Activated naive CD4-positive, alpha-beta T cell treated with anti-CD3 and anti-CD28 coated beads, Interleukin-2, amount 50 U/mL, for 24 hours (primary cell): ENCODE results near the gene IRAK1BP1.
A peak's percentile ranks its signal among the peaks of the same experiment; 100 is the strongest.
"Not testable (repeated sequence)": the region's sequence is repeated elsewhere in the genome, so short reads cannot be mapped to it uniquely, and the experiment has no call there.

Source experiments
- H3K27ac Mint-ChIP-seq: one replicate; pipeline ENCODE4 v1.8.0; 2021; ENCODE audit warnings: mild to moderate bottlenecking, mixed read lengths
- H3K27me3 Mint-ChIP-seq: one replicate; pipeline ENCODE4 v1.8.0; 2021; ENCODE audit warnings: mixed read lengths
- H3K36me3 Mint-ChIP-seq: one replicate; pipeline ENCODE4 v1.8.0; 2021; ENCODE audit warnings: mixed read lengths
- H3K4me1 Mint-ChIP-seq: one replicate; pipeline ENCODE4 v1.8.0; 2021; ENCODE audit warnings: mixed read lengths
- H3K4me3 Mint-ChIP-seq: one replicate; pipeline ENCODE4 v1.8.0; 2021; ENCODE audit warnings: mild to moderate bottlenecking, mixed read lengths
- H3K9me3 Mint-ChIP-seq: one replicate; pipeline ENCODE4 v1.8.0; 2021; ENCODE audit warnings: mixed read lengths

Gene IRAK1BP1

GRCh38 chr6:78861509-78861908 lies 5.8 kb upstream of the IRAK1BP1 start:
- no peaks in the 10 kb centered on the region for H3K9me3 Mint-ChIP-seq
- no peak overlapping the region for H3K4me3 Mint-ChIP-seq
- no peaks in the 10 kb centered on the region for H3K27me3 Mint-ChIP-seq
- no peak overlapping the region for H3K27ac Mint-ChIP-seq
- no peaks in the 10 kb centered on the region for H3K4me1 Mint-ChIP-seq
- H3K36me3 Mint-ChIP-seq, result no peaks in the 10 kb centered on the region

- peaks cover 2% of the 10 kb centered on the region for H3K36me3 Mint-ChIP-seq
- H3K4me3 Mint-ChIP-seq, result no peak overlapping the region
- no peaks in the 10 kb centered on the region for H3K9me3 Mint-ChIP-seq
- H3K27me3 Mint-ChIP-seq, result no peaks in the 10 kb centered on the region
- no peak overlapping the region for H3K27ac Mint-ChIP-seq
- peaks cover 10% of the 10 kb centered on the region for H3K4me1 Mint-ChIP-seq
These were observed 3.8 kb upstream of the IRAK1BP1 start for GRCh38 chr6:78863576-78863975.

GRCh38 chr6:78864957-78865356 lies 2.4 kb upstream of the IRAK1BP1 start:
- Mint-ChIP-seq H3K27me3 (no peaks in the 10 kb centered on the region), H3K9me3 (no peaks in the 10 kb centered on the region), H3K4me1 (peaks cover 11% of the 10 kb centered on the region), H3K27ac (no peak overlapping the region), H3K4me3 (no peak overlapping the region), H3K36me3 (peaks cover 2% of the 10 kb centered on the region)

- peaks cover 16% of the 10 kb centered on the region for H3K4me1 Mint-ChIP-seq
- H3K4me3 Mint-ChIP-seq, result peak overlapping the region; percentile 99
- no peaks in the 10 kb centered on the region for H3K27me3 Mint-ChIP-seq
- H3K36me3 Mint-ChIP-seq, result peaks cover 7% of the 10 kb centered on the region
- H3K9me3 Mint-ChIP-seq, result no peaks in the 10 kb centered on the region
- peak overlapping the region; percentile 95 for H3K27ac Mint-ChIP-seq
These were observed 356 bp upstream of the IRAK1BP1 start for GRCh38 chr6:78867020-78867369.

GRCh38 chr6:78868116-78868515 lies 765 bp downstream of the IRAK1BP1 start:
- Mint-ChIP-seq H3K9me3 (no peaks in the 10 kb centered on the region), H3K27ac (peak overlapping the region; percentile 95), H3K4me3 (peak overlapping the region; percentile 99), H3K27me3 (no peaks in the 10 kb centered on the region), H3K4me1 (peaks cover 16% of the 10 kb centered on the region), H3K36me3 (peaks cover 9% of the 10 kb centered on the region)

- Mint-ChIP-seq H3K4me3 (no peak overlapping the region), H3K27me3 (no peaks in the 10 kb centered on the region), H3K4me1 (no peaks in the 10 kb centered on the region), H3K27ac (no peak overlapping the region), H3K9me3 (no peaks in the 10 kb centered on the region), H3K36me3 (peaks cover 21% of the 10 kb centered on the region)
These were observed 8.2 kb downstream of the IRAK1BP1 start for GRCh38 chr6:78875505-78875904.

GRCh38 chr6:78883651-78884050 lies 16.3 kb downstream of the IRAK1BP1 start:
- H3K27me3 Mint-ChIP-seq, result no peaks in the 10 kb centered on the region
- peaks cover 9% of the 10 kb centered on the region for H3K9me3 Mint-ChIP-seq
- no peak overlapping the region for H3K27ac Mint-ChIP-seq
- H3K36me3 Mint-ChIP-seq, result peaks cover 17% of the 10 kb centered on the region
- H3K4me1 Mint-ChIP-seq, result no peaks in the 10 kb centered on the region
- H3K4me3 Mint-ChIP-seq, result no peak overlapping the region

- H3K4me3 Mint-ChIP-seq, H3K9me3 Mint-ChIP-seq, H3K4me1 Mint-ChIP-seq, H3K27me3 Mint-ChIP-seq, H3K27ac Mint-ChIP-seq: not testable (repeated sequence)
- peaks cover 23% of the 10 kb centered on the region for H3K36me3 Mint-ChIP-seq
These were observed 22.6 kb downstream of the IRAK1BP1 start for GRCh38 chr6:78889901-78890300.

- no peaks in the 10 kb centered on the region for H3K4me1 Mint-ChIP-seq
- H3K9me3 Mint-ChIP-seq, result no peaks in the 10 kb centered on the region
- no peak overlapping the region for H3K4me3 Mint-ChIP-seq
- no peaks in the 10 kb centered on the region for H3K27me3 Mint-ChIP-seq
- no peak overlapping the region for H3K27ac Mint-ChIP-seq
- peaks cover 4% of the 10 kb centered on the region for H3K36me3 Mint-ChIP-seq
These were observed 28.9 kb downstream of the IRAK1BP1 start for GRCh38 chr6:78896227-78896626.

- H3K27ac Mint-ChIP-seq, result no peak overlapping the region
- peaks cover 17% of the 10 kb centered on the region for H3K36me3 Mint-ChIP-seq
- H3K4me3 Mint-ChIP-seq, result no peak overlapping the region
- no peaks in the 10 kb centered on the region for H3K9me3 Mint-ChIP-seq
- H3K27me3 Mint-ChIP-seq, result peaks cover 27% of the 10 kb centered on the region
- peaks cover 17% of the 10 kb centered on the region for H3K4me1 Mint-ChIP-seq
These were observed 41.3 kb downstream of the IRAK1BP1 start for GRCh38 chr6:78908621-78909020.

- no peaks in the 10 kb centered on the region for H3K9me3 Mint-ChIP-seq
- H3K27ac Mint-ChIP-seq, result no peak overlapping the region
- H3K4me3 Mint-ChIP-seq, result no peak overlapping the region
These were observed 42.0 kb downstream of the IRAK1BP1 start for GRCh38 chr6:78909391-78909790.

GRCh38 chr6:78910010-78910409 lies 42.7 kb downstream of the IRAK1BP1 start:
- Mint-ChIP-seq H3K9me3 (no peaks in the 10 kb centered on the region), H3K27ac (no peak overlapping the region), H3K27me3 (peaks cover 30% of the 10 kb centered on the region), H3K36me3 (peaks cover 17% of the 10 kb centered on the region), H3K4me3 (peak overlapping the region; percentile 34), H3K4me1 (peaks cover 17% of the 10 kb centered on the region)

More at GRCh38 chr6:78909391-78909790, 42.0 kb downstream of the IRAK1BP1 start:
- H3K4me1 Mint-ChIP-seq, result peaks cover 17% of the 10 kb centered on the region
- peaks cover 17% of the 10 kb centered on the region for H3K36me3 Mint-ChIP-seq
- H3K27me3 Mint-ChIP-seq, result peaks cover 29% of the 10 kb centered on the region

- Mint-ChIP-seq H3K36me3 (peaks cover 19% of the 10 kb centered on the region), H3K4me3 (peak overlapping the region; percentile 38), H3K4me1 (peaks cover 17% of the 10 kb centered on the region), H3K27me3 (peaks cover 33% of the 10 kb centered on the region), H3K27ac (no peak overlapping the region), H3K9me3 (peaks cover under 1% of the 10 kb centered on the region)
These were observed 43.3 kb downstream of the IRAK1BP1 start for GRCh38 chr6:78910591-78911171.

GRCh38 chr6:78911218-78911940 lies 44.0 kb downstream of the IRAK1BP1 start:
- peaks cover 22% of the 10 kb centered on the region for H3K36me3 Mint-ChIP-seq
- H3K27ac Mint-ChIP-seq, result no peak overlapping the region
- H3K4me1 Mint-ChIP-seq, result peaks cover 17% of the 10 kb centered on the region
- H3K9me3 Mint-ChIP-seq, result peaks cover 8% of the 10 kb centered on the region
- peaks cover 33% of the 10 kb centered on the region for H3K27me3 Mint-ChIP-seq
- peak overlapping the region; percentile 12 for H3K4me3 Mint-ChIP-seq

GRCh38 chr6:78916411-78916810 lies 49.1 kb downstream of the IRAK1BP1 start:
- H3K36me3 Mint-ChIP-seq, result peaks cover 15% of the 10 kb centered on the region
- peaks cover 28% of the 10 kb centered on the region for H3K9me3 Mint-ChIP-seq
- peaks cover 16% of the 10 kb centered on the region for H3K27me3 Mint-ChIP-seq
- peaks cover 2% of the 10 kb centered on the region for H3K4me1 Mint-ChIP-seq
- H3K27ac Mint-ChIP-seq, result no peak overlapping the region
- H3K4me3 Mint-ChIP-seq, result no peak overlapping the region

GRCh38 chr6:78917788-78918187 lies 50.4 kb downstream of the IRAK1BP1 start:
- no peak overlapping the region for H3K27ac Mint-ChIP-seq
- no peaks in the 10 kb centered on the region for H3K4me1 Mint-ChIP-seq
- H3K4me3 Mint-ChIP-seq, result no peak overlapping the region
- H3K36me3 Mint-ChIP-seq, result peaks cover 15% of the 10 kb centered on the region
- H3K27me3 Mint-ChIP-seq, result peaks cover 6% of the 10 kb centered on the region
- H3K9me3 Mint-ChIP-seq, result peaks cover 28% of the 10 kb centered on the region
